Suppressor macrophage (primary cell): ENCODE data around the gene DDC.
A peak's percentile ranks its signal among the peaks of the same experiment; 100 is the strongest.
"Not testable (repeated sequence)": the region's sequence is repeated elsewhere in the genome, so short reads cannot be mapped to it uniquely, and the experiment has no call there.

ENCODE experiments used
- DNase-seq, 4 experiments: peaks; one replicate each; pipeline ENCODE4 v3.0.0-alpha.2; 2020 to 2022

The DDC gene

GRCh38 chr7:50554431-50555322, 10.5 kb downstream of the DDC start:
- DNase-seq: no peak

DNA sequence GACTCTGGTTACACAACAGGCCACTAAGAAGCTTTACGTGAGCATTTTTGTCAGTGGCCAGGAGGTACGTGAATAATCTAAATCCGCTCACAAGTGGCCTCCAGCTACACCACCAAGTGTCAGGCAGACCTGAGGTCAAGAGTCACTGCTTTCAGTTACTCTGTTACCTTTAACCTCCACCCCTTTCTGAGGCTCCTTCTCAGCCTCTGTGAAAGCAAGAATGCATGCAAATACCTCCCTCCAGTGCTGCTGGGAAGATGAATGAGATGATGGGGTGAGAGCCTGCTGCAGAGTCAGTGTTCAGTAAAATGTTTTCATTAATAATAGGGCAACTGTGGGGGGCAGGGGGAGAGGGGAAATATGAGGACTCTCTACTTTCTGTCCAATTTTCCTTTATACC, 11.2 kb downstream of the DDC start:
- no peak for DNase-seq

DNA sequence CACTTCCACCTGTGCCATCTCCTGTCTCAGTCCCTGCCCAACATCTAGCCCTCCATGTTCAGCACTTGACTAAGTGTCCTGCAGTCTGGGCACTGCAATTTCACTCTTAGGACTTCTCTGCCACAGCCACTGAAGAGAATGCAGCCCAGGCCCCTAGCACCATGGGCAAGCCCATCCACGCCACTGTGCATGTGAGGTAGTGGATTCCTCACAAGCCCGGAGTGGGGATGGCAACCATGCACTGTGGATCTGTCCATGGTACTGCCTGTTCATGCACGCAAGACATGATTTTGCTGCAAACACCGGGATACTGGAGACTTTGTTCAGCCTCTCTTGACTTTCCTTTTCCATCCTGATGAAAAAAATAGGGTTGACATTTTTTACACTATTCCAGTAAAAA, 12.3 kb downstream of the DDC start:
- DNase-seq: peak in 2 of 4 experiments; percentile 10 to 15

DNA sequence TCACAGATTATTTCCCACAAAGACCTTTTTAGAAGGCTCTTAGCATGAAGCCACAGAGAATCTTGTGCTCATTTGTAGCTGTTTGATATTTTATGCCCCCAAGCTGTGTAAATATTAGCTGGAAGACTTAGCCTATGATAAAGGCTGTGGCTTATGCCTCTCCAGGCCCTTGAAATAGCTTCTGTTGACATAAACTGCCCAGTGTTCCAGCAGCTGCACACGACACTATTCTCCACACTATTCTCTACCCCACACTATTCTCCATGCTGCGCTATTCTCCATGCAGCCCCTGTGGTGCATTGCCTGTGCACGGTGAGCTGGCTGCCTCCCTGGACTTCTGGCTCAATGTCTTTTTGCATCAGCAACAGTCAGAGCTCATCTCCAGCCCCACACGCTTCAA, 13.1 kb downstream of the DDC start:
- no peak for DNase-seq

- not testable (repeated sequence) for DNase-seq
Observed at GRCh38 chr7:50545613-50546012, 19.6 kb downstream of the DDC start.

GRCh38 chr7:50544992-50545391, 20.2 kb downstream of the DDC start:
- no peak for DNase-seq

GRCh38 chr7:50543776-50544442, 21.3 kb downstream of the DDC start:
- no peak for DNase-seq

DNA sequence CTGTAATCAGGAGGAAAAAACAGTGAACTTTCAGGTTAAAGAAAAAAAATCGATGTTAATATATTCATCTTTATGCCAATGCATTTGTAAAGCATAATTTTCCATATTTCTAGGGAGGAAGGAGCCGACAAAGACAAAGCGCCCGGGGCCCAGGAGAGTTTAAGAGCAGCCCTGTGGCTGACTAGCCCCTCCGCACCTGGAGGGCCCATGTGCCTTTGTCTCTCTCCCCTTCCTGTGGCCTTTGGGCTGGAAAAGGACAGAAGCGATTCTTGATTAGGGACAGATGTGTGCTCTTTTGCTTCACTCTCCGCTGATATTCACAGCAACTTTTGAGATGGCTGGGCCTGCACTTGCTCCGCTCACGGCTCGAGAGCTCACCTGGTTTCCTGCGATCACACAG, 23.1 kb downstream of the DDC start:
- DNase-seq: no peak

DNA sequence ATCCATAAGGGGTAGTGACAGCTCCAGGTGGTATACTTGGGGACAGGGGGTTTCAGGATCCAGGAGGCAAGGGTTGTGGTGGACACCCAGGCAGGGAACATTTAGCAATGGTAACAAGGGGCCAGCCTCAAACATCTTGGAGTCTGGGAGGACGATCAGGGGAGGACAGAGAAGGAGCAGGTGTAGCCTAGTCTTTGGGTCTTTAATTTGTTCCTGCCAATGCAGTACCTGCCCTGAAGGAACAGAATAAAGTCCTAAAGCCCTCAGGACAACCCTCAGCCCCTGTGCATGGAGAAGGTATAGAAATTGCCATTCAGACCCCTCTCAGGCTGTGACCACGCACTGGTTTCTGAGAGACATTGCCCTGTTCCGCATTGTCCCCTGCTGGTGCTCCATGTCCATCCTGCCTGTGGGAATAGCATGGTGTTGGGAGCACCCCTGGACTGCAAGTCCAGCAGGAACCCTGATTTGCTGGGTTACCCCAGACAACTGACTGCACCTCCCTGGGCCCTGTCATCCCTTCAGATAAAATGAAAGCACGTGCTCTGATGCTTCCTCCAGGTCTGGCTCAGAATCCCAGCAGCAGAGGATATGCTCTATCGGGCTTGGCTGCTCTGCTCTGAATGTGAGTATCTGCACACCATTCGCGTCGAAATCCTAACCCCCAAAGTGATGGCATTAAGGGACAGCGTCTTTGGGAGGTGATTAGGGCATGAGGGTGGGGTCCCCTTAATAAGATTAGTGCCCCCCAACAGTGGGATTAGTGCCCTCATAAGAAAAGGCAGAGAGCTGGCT, 24.2 kb downstream of the DDC start:
- DNase-seq: no peak

GRCh38 chr7:50539725-50540124, 25.5 kb downstream of the DDC start:
- no peak for DNase-seq

GRCh38 chr7:50538478-50538877, 26.7 kb downstream of the DDC start:
- no peak for DNase-seq

- DNase-seq: no peak
Observed at GRCh38 chr7:50537417-50537816, 27.8 kb downstream of the DDC start.

DNA sequence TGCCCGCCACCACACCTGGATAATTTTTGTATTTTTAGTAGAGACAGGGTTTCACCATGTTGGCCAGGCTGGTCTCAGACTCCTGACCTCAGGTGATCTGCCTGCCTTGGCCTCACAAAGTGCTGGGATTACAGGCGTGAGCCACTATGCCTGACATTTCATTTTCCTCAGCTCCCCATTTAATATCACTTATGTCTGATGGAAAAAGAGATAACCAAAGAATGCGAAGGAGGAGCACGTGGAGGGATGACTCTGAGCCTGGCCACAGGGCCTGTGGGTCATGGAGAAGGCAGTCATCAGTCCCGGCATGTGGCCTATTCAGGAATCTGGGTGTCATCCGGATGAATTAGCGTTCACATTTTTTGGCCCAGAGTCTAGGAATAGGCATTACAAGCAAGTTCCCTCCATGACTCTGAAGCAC, 29.9 kb downstream of the DDC start:
- DNase-seq: not testable (repeated sequence)

GRCh38 chr7:50534690-50535290, 30.4 kb downstream of the DDC start:
- DNase-seq: peak; percentile 33 to 79 (median 43)

DNA sequence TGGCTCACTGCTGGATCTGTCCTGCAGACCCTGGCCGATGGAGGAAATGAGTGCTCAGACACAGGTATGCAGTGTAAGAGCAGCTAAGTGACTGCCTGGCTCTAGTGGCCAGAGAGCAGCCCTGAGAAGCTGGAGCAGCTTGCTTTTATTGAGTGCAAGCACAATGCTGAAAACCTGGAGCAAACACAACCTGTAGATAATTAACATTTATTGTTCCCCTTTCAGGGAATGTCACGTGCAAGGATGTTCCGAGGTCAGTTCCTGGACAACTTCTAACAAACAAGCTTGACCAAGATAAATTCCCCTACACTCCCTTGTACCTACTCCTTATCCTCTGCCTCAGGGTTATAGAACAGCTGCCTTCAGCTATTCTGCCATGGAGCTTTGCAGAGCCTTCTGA, 31.3 kb downstream of the DDC start:
- no peak for DNase-seq

DNA sequence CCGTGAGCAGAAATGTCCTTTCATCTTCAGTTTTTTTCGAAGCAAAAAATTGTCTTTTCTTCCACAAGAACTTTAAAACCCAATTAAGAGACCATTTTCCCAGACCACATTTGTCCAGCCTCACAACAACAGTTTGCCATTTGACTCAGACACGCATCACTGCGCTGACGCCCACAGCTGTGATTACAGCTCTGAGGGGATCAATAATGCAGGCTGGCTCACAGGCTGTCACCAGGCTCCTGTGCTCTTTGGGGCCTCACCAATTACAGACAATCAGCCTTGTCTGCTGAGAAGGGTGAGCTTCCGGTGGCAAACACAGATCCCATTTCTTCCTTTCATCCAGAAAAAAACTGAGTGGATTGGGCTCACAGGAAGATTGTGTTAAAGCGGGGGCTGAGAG, 33.3 kb downstream of the DDC start:
- DNase-seq: no peak

DNA sequence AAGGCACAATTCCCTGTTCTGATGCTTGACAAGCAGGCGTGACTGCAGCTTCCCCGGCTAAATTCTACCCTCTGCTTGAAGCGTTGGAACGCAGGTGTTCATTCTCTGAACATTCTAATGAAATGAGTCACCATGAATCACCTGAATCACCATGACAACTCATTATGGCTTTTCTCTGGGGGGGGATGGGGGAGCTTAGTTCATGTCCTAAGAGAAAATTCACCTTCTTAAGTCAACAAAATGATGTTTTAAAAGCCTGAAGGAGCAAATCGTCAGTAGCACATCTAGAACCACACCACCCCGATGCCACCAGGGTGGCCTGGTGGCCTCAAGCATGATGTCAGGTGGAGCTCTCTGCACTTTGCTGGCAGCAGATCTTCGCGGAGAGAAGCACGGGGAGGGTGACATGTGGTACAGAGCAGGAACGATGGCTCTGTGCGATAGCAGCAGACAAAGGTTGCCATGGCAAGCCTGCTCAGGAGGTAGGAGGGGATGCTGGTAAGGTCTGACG, 33.7 kb downstream of the DDC start:
- DNase-seq: no peak

GRCh38 chr7:50530766-50531165, 34.4 kb downstream of the DDC start:
- DNase-seq: no peak

DNA sequence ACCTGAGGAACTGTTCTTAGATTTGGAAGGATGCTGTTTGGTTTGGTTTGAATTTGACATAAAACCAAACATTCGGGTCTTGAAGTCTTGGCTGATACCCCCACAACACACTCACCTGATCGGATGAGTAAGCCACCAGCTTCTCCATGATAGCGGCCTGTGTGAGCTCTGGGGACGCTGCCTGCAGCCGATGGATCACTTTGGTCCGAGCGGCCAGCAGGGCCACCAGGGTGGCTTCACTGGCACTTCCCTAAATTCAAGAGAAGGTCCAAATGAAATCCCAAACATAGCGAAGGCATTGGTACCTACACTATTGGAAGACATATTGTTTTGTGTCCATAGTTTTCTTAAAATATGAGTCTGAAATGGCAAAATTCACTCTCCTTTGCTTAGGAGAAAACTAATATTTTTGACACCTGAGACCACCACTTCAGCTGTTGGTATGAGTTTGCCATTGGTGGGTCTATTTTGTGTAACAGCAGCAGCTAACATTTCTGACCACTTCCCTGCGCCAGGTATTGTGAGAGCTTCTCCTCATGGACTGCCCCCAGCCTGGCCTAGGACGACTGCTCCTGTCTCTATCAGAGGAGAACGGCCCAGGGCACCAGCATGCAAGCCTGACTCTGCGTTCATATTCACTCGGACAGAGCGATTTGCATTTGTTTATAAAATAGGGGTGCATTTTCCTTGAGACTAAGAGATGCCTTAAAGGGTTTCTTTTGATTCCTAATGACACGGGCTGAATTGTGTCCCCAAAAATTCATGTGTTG, 35.9 kb downstream of the DDC start:
- DNase-seq: no peak

GRCh38 chr7:50528266-50529092, 36.7 kb downstream of the DDC start:
- DNase-seq: no peak

- not testable (repeated sequence) for DNase-seq
Observed at GRCh38 chr7:50519350-50519749, 45.9 kb downstream of the DDC start.
